ENCODE results near the gene TUBE1. TPM values are rescaled to one million over a fixed set of nuclear protein-coding genes. Genes with fewer than 3 reads are reported as not detected.

The TUBE1 gene
- total and polyA plus RNA-seq, 4 donors, result 10.1 to 59.2 (median 15.1) TPM

DNA sequence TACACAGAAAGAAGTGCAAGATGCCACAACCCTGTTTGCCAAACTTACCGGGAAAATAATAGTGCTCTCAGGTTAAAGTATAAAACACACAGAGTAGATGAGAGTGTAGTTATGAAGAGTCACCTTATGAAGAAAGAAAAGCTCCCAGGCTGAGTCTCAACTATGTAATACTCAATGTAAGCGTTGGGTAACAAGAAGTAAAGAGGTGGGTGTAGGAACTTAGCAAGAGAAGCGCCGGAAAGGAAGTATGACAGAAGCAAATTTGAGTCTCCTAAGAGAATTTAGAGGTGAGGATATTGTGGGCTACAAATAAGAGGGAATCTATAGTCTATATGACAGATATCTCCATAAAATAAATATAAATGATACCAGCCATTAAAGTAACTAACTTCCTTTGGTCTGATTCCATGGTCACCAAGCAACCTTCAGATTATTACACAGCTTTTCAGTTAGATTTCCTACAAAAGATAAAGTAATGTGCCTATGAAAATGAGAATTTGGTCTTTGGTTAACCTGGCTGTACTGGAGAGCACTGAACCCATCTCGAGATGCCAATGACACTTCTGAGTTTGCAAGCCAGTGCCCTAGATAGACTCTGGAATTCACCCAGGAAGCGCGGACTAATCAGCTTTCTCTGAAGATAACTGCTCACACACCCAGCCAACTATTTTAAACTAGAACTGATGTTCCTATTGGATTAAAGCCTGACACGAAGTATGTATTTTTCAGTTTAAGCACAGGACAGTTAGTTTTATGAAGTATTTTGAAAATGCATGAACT is 1.8 kb downstream of the TUBE1 start:
- H3K9ac ChIP-seq (ENCODE audit: insufficient read depth in 1 of 2, low read length in 2 of 2), result no peak overlapping the region
- TF ChIP-seq, protein P1, sequence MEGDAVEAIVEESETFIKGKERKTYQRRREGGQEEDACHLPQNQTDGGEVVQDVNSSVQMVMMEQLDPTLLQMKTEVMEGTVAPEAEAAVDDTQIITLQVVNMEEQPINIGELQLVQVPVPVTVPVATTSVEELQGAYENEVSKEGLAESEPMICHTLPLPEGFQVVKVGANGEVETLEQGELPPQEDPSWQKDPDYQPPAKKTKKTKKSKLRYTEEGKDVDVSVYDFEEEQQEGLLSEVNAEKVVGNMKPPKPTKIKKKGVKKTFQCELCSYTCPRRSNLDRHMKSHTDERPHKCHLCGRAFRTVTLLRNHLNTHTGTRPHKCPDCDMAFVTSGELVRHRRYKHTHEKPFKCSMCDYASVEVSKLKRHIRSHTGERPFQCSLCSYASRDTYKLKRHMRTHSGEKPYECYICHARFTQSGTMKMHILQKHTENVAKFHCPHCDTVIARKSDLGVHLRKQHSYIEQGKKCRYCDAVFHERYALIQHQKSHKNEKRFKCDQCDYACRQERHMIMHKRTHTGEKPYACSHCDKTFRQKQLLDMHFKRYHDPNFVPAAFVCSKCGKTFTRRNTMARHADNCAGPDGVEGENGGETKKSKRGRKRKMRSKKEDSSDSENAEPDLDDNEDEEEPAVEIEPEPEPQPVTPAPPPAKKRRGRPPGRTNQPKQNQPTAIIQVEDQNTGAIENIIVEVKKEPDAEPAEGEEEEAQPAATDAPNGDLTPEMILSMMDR (IDR thresholded peaks at IDR 0.05; ENCODE audit: control extremely low read depth, extremely low read depth), result no peak
- ATAC-seq (ENCODE audit: insufficient read depth, low FRiP score) (no peak), DNase-seq (peak in 1 of 3 donors; percentile 15)
- no peak overlapping the region for H3K4me3 ChIP-seq
- peaks cover 0 to 11% (median 7%) of the 10 kb centered on the region in 5 donors for H3K4me1 ChIP-seq (ENCODE audit: control insufficient read depth in 5 of 5, insufficient read depth in 5 of 5, low read length in 5 of 5)
- 82 to 86% methylated on average over 8 of the region's 8 CpGs for WGBS, 2 donors
- H3K36me3 ChIP-seq (ENCODE audit: control insufficient read depth in 4 of 4, insufficient read depth in 4 of 4, low read length in 4 of 4), result peaks cover 3 to 14% (median 5%) of the 10 kb centered on the region in 4 donors
- no peaks in the 10 kb centered on the region for H3K9me3 ChIP-seq (ENCODE audit: control insufficient read depth in 4 of 4, insufficient read depth in 3 of 4, low read length in 3 of 4)
- H3K27me3 ChIP-seq (ENCODE audit: control insufficient read depth in 3 of 3, insufficient read depth in 3 of 3, low read length in 2 of 3), result no peaks in the 10 kb centered on the region
- no peak overlapping the region for H3K27ac ChIP-seq (ENCODE audit: low read depth in 1 of 2, low read length in 1 of 2)

DNA sequence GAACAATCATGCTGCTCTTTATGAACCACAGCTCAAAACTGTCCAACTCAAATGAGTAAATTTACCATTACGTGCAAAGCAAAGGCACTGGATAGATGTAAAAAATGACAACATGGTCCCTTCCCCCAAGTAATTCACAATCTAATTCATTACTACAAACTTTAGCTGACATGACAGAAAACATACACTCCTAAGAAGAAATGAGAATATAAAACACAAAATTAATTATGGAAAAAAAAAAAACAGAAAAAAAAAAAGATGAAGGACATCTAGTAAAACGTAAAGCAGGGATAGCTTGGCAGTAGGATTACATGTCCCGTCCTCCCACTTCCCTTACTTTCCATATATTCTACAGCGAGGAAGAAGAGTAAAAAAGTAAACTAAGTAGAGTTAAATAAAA is 5.7 kb downstream of the TUBE1 start:
- H3K4me3 ChIP-seq, result no peak overlapping the region
- no peak for ATAC-seq (ENCODE audit: insufficient read depth, low FRiP score)
- H3K36me3 ChIP-seq (ENCODE audit: control insufficient read depth in 4 of 4, insufficient read depth in 4 of 4, low read length in 4 of 4), result peaks cover 3 to 16% (median 8%) of the 10 kb centered on the region in 4 donors
- no peak overlapping the region for H3K9ac ChIP-seq (ENCODE audit: insufficient read depth in 1 of 2, low read length in 2 of 2)
- H3K27me3 ChIP-seq (ENCODE audit: control insufficient read depth in 3 of 3, insufficient read depth in 3 of 3, low read length in 2 of 3), result no peaks in the 10 kb centered on the region
- no peak overlapping the region for H3K27ac ChIP-seq (ENCODE audit: low read depth in 1 of 2, low read length in 1 of 2)
- 95% methylated on average over 4 of the region's 4 CpGs for WGBS, 2 donors
- no peaks in the 10 kb centered on the region for H3K9me3 ChIP-seq (ENCODE audit: control insufficient read depth in 4 of 4, insufficient read depth in 3 of 4, low read length in 3 of 4)
- TF ChIP-seq, protein P1 (IDR thresholded peaks at IDR 0.05; ENCODE audit: control extremely low read depth, extremely low read depth), result no peak
- peaks cover 0 to 5% (median 0%) of the 10 kb centered on the region in 5 donors for H3K4me1 ChIP-seq (ENCODE audit: control insufficient read depth in 5 of 5, insufficient read depth in 5 of 5, low read length in 5 of 5)
- DNase-seq, result no peak

DNA sequence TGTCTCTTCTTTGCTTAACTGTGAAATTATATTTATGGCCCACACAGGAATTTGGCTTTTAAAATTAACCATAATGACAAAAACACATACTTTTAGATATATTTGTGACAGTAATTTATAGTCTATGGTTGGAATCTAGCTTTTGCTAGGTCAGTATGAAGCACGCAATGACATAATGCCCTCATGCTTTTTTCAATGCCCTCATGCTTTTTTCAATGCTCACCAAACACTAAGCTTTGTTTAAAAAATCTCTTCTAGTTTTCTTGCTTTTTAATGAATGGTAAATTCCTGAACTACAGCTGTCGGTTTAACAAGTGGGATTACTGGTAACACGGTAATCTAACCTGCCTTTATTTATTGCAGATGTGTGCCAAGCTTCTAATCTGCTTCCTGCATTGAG is 20.7 kb downstream of the TUBE1 start:
- ATAC-seq (ENCODE audit: insufficient read depth, low FRiP score) (no peak), DNase-seq (no peak)
- Histone ChIP-seq H3K4me3 (no peak overlapping the region), H3K27ac (ENCODE audit: low read depth in 1 of 2, low read length in 1 of 2) (no peak overlapping the region), H3K9ac (ENCODE audit: insufficient read depth in 1 of 2, low read length in 2 of 2) (no peak overlapping the region), H3K27me3 (ENCODE audit: control insufficient read depth in 3 of 3, insufficient read depth in 3 of 3, low read length in 2 of 3) (no peaks in the 10 kb centered on the region), H3K4me1 (ENCODE audit: control insufficient read depth in 5 of 5, insufficient read depth in 5 of 5, low read length in 5 of 5) (peaks cover 0 to 4% (median 0%) of the 10 kb centered on the region in 5 donors), H3K36me3 (ENCODE audit: control insufficient read depth in 4 of 4, insufficient read depth in 4 of 4, low read length in 4 of 4) (peaks cover 0 to 6% (median 2%) of the 10 kb centered on the region in 4 donors), H3K9me3 (ENCODE audit: control insufficient read depth in 4 of 4, insufficient read depth in 3 of 4, low read length in 3 of 4) (no peaks in the 10 kb centered on the region)
- 63 to 76% methylated on average over 3 of the region's 3 CpGs for WGBS, 2 donors
- TF ChIP-seq, protein P1 (IDR thresholded peaks at IDR 0.05; ENCODE audit: control extremely low read depth, extremely low read depth), result no peak
